Spleen (tissue), 11 donors: ENCODE measurements around the gene INSM1. TPM values are rescaled to one million over a fixed set of nuclear protein-coding genes. Genes with fewer than 3 reads are reported as not detected.

ENCODE experiments used
- DNase-seq: peaks from one replicate; pipeline ENCODE4 v3.0.0-alpha.2; 2020
- H3K27ac ChIP-seq, 8 donors: fragments of 200-600 bp; sonication (generic) in 7 of 8; 1 replicate in 4 of 8; 2 replicates in 4 of 8; pipeline versions ENCODE4 v1.5.0 to v1.8.0; 2016 to 2021; ENCODE audit warnings: inconsistent platforms in 4 of 8, mild to moderate bottlenecking in 4 of 8, moderate library complexity in 1 of 8
- H3K27me3 ChIP-seq, 7 donors: fragments of 200-600 bp; sonication (generic) in 6 of 7; replicated peaks in 1 of 7; 1 replicate in 4 of 7; 2 replicates in 3 of 7; pipeline versions ENCODE4 v1.5.0 to v1.8.0; 2016 to 2021; ENCODE audit warnings: inconsistent platforms in 3 of 7, mild to moderate bottlenecking in 1 of 7
- H3K36me3 ChIP-seq, 6 donors: fragments of 200-600 bp; sonication (generic) in 5 of 6; 1 replicate in 4 of 6; 2 replicates in 2 of 6; pipeline versions ENCODE4 v1.5.0 to v1.8.0; 2016 to 2021; ENCODE audit warnings: inconsistent platforms in 2 of 6
- H3K4me1 ChIP-seq, 6 donors: fragments of 200-600 bp; sonication (generic) in 5 of 6; 1 replicate in 3 of 6; 2 replicates in 3 of 6; pipeline versions ENCODE4 v1.5.0 to v1.8.0; 2016 to 2021; ENCODE audit warnings: inconsistent platforms in 3 of 6
- H3K4me3 ChIP-seq, 8 donors: fragments of 200-600 bp; sonication (generic) in 7 of 8; 1 replicate in 4 of 8; 2 replicates in 4 of 8; pipeline versions ENCODE4 v1.5.0 to v1.8.0; 2016 to 2021; ENCODE audit warnings: inconsistent platforms in 4 of 8, mild to moderate bottlenecking in 4 of 8, moderate library complexity in 2 of 8
- H3K9me3 ChIP-seq, 8 donors: fragments of 200-600 bp; sonication (generic) in 7 of 8; 1 replicate in 4 of 8; 2 replicates in 4 of 8; pipeline versions ENCODE4 v1.5.0 to v1.8.0; 2016 to 2021; ENCODE audit warnings: inconsistent platforms in 4 of 8
- POLR2A ChIP-seq, 3 donors: fragments of 450-650 bp; IDR thresholded peaks; one replicate each; pipeline ENCODE4 v1.5.1; 2017; ENCODE audit warnings: antibody characterized with exemption in 3 of 3, mild to moderate bottlenecking in 1 of 3
- POLR2AphosphoS5 ChIP-seq, 3 donors: sonication (generic); formaldehyde crosslinking; IDR thresholded peaks; one replicate each; pipeline ENCODE4 v1.5.1; 2017; ENCODE audit warnings: antibody characterized with exemption in 3 of 3
- WGBS, 5 donors: extraction: QIAGEN DNeasy Blood & Tissue Kit in 3 of 5; methylation state at CpG; one replicate each; pipeline versions ENCODE4 v1.1.5 to v1.1.7; 2013 to 2018; 5-methylcytosine and 5-hydroxymethylcytosine counted together
- intact Hi-C: fragments of 100-400 bp; cut with DNase I; formaldehyde crosslinking; loops from one replicate; pipeline ENCODE4 v1.15.0; 2023; ENCODE audit warnings: low total_unique reads
- polyA plus RNA-seq, 3 donors: library from polyadenylated mRNA; stranded (reverse); fragments of 200-250 nt; gene quantifications; one replicate each; pipeline ENCODE4 v1.2.1, GENCODE V29; 2013
- total RNA-seq, 7 donors: library from RNA; depleted of rRNA in 3 of 7; stranded (reverse); fragments of >200 nt in 3 of 7; fragmentation: NEBNext Ultra II Directional in 4 of 7; extraction: Animal tissue kit (Norgen Biotek cat#: 25700) in 4 of 7; gene quantifications; one replicate each; pipeline versions ENCODE4 v1.1.0 to v1.2.1, GENCODE V29; 2016 to 2021
- TF ChIP-seq, protein P1 (sequence below), 11 experiments: fragments of 200-600 bp in 7 of 11; fragments of 450-650 bp in 4 of 11; sonication (generic) in 4 of 11; IDR thresholded peaks in 8 of 11; conservative IDR thresholded peaks in 3 of 11; 1 replicate in 7 of 11; 2 replicates in 4 of 11; pipeline versions ENCODE4 v1.4.0 to v1.8.0; 2016 to 2021; ENCODE audit warnings: antibody characterized with exemption in 11 of 11, inconsistent platforms in 4 of 11, mild to moderate bottlenecking in 1 of 11
- donor health status: healthy with polysubstance abuse.
- donor health status: DM: no; HTN: no; CAD: no; lungs with moderate emphysema.
- donor health status: DM: no; HTN: no; CAD: no.
- donor health status: Bipolar disorder and iron deficiency.
- donor health status: healthy.
- donor health status: DM: no; HTN: no; CAD: no.
- donor health status: DM: yes; HTN: yes; CAD: no.

INSM1 gene
- total and polyA plus RNA-seq, 10 donors: 0.15 to 0.59 (median 0.40) TPM; not detected in 3

DNA sequence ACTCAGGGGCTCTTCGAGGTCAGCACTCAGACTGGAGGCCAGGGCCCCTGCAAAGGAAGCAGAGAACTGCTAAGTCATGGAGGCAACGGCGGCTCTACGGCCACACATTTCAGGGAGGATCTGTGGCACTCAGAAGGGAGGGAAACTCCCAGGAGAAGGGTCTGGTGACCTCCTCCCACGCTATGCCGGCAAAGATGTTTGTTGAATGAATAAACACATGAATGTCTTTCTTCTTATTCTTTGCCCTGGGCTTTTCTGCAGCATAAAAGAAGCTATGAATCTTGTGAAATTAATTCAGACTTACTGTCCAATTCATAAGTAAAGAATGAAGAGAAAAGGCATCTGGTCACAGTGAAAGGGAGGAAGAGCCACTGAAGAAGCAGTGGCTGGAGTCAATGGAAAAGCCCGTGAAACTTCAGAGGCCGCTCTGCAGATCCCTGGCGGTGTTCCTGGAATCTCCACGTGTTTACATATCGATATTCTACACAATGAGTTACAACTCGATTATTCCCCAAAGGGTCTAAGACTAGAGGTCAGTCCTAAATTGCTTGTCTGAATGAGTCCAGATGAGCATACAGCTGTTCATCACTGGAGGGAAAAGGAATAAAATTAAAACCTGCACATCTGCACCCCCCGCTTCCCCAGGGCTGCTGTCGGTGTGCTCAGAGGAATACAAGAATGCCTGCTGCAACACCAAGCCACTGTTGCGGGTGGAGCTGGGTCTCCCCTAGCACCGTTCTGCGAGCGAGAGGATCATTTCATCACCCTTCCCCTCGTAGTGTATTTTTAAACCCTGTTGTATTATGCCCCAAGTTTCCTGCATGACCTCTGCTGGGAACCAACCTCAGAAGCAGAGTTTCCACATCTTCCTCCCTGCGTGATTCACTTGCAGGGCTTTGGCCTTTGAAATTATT is 25.6 kb downstream of the INSM1 start:
- Histone ChIP-seq H3K9me3 (no peaks in the 10 kb centered on the region), H3K4me3 (no peak overlapping the region), H3K4me1 (peaks cover 0 to 23% (median 6%) of the 10 kb centered on the region in 6 donors), H3K27me3 (no peaks in the 10 kb centered on the region), H3K27ac (no peak overlapping the region), H3K36me3 (peaks cover 0 to 96% (median 16%) of the 10 kb centered on the region in 6 donors)
- TF ChIP-seq, protein P1, sequence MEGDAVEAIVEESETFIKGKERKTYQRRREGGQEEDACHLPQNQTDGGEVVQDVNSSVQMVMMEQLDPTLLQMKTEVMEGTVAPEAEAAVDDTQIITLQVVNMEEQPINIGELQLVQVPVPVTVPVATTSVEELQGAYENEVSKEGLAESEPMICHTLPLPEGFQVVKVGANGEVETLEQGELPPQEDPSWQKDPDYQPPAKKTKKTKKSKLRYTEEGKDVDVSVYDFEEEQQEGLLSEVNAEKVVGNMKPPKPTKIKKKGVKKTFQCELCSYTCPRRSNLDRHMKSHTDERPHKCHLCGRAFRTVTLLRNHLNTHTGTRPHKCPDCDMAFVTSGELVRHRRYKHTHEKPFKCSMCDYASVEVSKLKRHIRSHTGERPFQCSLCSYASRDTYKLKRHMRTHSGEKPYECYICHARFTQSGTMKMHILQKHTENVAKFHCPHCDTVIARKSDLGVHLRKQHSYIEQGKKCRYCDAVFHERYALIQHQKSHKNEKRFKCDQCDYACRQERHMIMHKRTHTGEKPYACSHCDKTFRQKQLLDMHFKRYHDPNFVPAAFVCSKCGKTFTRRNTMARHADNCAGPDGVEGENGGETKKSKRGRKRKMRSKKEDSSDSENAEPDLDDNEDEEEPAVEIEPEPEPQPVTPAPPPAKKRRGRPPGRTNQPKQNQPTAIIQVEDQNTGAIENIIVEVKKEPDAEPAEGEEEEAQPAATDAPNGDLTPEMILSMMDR (IDR thresholded peaks at IDR 0.05 in 8 of 11, conservative IDR thresholded peaks at IDR 0.05 in 3 of 11): no peak
- TF ChIP-seq POLR2A (IDR thresholded peaks at IDR 0.05) (no peak), POLR2AphosphoS5 (IDR thresholded peaks at IDR 0.05) (peak in 1 of 3 donors; percentile 11)
- WGBS, 5 donors: 54 to 72% (median 66%) methylated on average over 20 of the region's 20 CpGs
- intact Hi-C loops: no loop called here
- DNase-seq: no peak

DNA sequence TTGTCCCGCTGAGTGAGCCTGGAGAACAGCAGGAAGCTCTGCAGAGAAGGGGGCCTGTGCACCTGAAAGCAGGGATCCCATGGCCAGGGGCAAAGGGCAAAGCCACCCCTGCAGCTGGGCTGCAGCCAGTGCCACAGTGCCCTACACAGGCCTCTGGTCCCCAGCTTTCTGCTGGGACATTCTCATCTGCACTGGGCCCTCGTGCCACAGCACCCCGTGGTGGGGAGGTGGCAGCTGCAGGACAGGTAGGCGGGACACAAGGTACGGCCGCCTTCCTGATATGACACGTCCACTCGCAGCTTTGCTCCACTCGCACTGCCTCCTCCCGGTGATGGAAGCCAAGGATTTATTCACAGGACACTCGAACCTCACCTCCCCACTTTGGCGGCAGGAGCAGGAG is 27.2 kb downstream of the INSM1 start:
- Histone ChIP-seq H3K27me3 (no peaks in the 10 kb centered on the region), H3K4me1 (peaks cover 0 to 23% (median 6%) of the 10 kb centered on the region in 6 donors), H3K36me3 (peaks cover 0 to 99% (median 16%) of the 10 kb centered on the region in 6 donors), H3K4me3 (no peak overlapping the region), H3K9me3 (no peaks in the 10 kb centered on the region), H3K27ac (no peak overlapping the region)
- WGBS, 5 donors: 91 to 96% (median 92%) methylated on average over 10 to 12 of the region's 12 CpGs
- DNase-seq: no peak
- intact Hi-C loops: no loop called here
- TF ChIP-seq POLR2AphosphoS5 (IDR thresholded peaks at IDR 0.05): peak in 1 of 3 donors; percentile 36
- TF ChIP-seq, protein P1 (IDR thresholded peaks at IDR 0.05 in 8 of 11, conservative IDR thresholded peaks at IDR 0.05 in 3 of 11): no peak

DNA sequence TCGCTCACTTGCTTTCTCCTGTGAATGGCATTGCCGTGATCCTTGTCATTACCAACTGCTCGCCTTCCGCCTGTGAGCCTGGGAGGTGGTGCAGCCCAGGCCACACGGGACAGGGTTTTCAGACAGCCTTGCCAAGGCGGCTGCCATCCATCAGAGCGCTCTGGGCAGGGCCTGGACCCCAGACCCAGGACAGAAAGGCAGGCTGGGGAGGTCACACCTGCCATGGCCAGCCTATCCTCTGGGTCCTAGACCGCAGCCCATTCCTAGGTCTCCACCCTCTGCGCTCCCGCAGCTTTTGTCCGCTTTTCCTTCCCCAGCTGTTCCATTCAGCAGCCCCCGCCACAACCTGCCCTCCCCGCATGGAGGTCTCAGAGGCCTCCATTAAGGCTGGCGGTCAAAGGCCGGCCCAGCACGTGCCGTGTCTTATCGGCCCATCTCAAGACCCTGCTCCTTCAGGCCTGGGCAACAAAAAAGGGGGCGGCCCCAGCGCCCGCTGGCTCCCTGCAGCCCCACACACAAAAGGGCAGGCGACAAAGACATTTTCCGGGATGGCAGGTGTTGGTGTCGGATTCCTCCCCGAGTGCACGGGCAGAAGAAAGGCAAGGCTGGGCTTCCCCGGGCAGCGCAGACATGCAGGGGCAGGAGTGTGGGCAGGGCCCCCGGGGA is 28.1 kb downstream of the INSM1 start:
- Histone ChIP-seq H3K4me3 (no peak overlapping the region), H3K27ac (no peak overlapping the region), H3K4me1 (peaks cover 0 to 23% (median 6%) of the 10 kb centered on the region in 6 donors), H3K27me3 (no peaks in the 10 kb centered on the region), H3K9me3 (no peaks in the 10 kb centered on the region), H3K36me3 (peaks cover 0 to 99% (median 16%) of the 10 kb centered on the region in 6 donors)
- TF ChIP-seq POLR2AphosphoS5 (IDR thresholded peaks at IDR 0.05): peak in 1 of 3 donors; percentile 7
- TF ChIP-seq POLR2A (IDR thresholded peaks at IDR 0.05): no peak
- intact Hi-C loops: no loop called here
- WGBS, 5 donors: 93 to 97% (median 96%) methylated on average over 29 of the region's 29 CpGs
- no peak for DNase-seq

DNA sequence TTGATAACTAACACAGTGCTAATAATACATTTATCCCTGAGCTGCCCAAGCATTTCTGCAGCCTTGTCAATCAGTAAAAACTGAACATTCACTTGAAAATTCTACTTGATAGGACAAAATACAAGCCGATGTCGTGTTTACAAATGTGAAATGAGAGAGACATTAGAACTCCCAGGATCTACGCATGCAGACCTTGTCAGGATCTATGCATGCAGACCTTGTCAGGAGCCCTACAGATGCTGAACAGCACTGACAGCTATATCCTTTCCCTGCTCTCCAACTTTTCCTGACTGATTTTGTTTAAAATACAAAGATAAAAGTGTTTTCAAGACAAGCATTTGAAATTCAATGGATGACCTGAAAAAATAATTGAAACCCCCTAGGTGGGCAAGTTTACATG is 28.9 kb downstream of the INSM1 start:
- H3K4me3 ChIP-seq: no peak overlapping the region
- H3K9me3 ChIP-seq: no peaks in the 10 kb centered on the region
- peaks cover 0 to 23% (median 6%) of the 10 kb centered on the region in 6 donors for H3K4me1 ChIP-seq
- DNase-seq: no peak
- 95 to 99% (median 96%) methylated on average over 3 of the region's 3 CpGs for WGBS, 5 donors
- H3K27me3 ChIP-seq: no peaks in the 10 kb centered on the region
- TF ChIP-seq, protein P1 (IDR thresholded peaks at IDR 0.05 in 8 of 11, conservative IDR thresholded peaks at IDR 0.05 in 3 of 11): no peak
- TF ChIP-seq POLR2AphosphoS5 (IDR thresholded peaks at IDR 0.05): no peak
- no peak for TF ChIP-seq POLR2A (IDR thresholded peaks at IDR 0.05)
- H3K27ac ChIP-seq: no peak overlapping the region
- intact Hi-C loops: no loop called here
- peaks cover 0 to 99% (median 14%) of the 10 kb centered on the region in 6 donors for H3K36me3 ChIP-seq
